OCI-LY3 (cell line): ENCODE measurements around the gene OGFR.

ENCODE experiments used
- EZH2phosphoT487 ChIP-seq: fragments of 200-600 bp; shearing (Covaris generic); IDR thresholded peaks from 2 replicates; pipeline ENCODE4 v1.6.1; 2018; ENCODE audit warnings: antibody characterized with exemption, mixed run types, low read depth
- TF ChIP-seq, protein P1 (sequence below): fragments of 200-600, 300-600 bp; sonication (generic); IDR thresholded peaks from 2 replicates; pipeline ENCODE4 v1.5.1; 2014; ENCODE audit warnings: antibody characterized with exemption, low read length, low read depth

DNA sequence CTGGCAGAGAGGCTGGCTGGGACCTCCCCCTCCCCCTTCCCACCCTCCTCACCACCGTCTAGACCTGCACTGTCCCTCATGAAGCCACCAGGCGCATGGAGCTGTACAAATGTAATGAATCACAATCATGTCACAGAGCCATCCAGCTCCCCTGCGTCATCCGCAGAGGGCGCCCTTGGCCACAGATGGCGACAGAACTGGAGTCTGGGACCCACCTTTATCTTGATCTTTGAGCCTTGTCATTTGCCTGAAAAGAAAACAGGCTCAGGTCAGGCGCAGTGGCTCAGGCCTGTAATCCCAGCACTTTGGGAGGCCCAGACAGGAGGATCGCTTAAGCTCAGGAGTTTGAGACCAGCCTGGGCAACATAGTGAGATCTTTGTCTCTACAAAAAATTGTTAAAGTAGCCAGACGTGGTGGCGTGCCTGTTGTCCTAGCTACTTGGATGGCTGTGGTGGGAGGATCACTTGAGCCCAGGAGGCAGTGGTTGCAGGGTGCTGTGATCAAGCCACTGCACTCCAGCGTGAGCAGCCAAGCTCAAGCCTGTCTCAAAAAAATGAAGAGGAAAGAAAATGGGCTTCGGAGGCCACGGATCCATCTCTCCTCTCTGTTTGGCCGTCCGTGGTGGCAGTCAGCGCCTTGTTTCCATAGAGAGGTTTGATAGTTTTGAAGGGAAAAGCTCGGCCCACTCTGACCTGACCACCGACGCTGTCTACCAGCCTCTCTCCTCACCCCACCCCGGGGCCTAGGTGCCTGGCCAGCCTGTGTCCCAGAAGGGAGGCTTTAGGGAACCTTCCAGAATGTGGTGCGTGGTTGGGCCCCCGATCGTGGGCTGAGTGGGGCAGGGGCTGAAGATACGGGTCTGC is 18.4 kb downstream of the OGFR start:
- TF ChIP-seq, protein P1, sequence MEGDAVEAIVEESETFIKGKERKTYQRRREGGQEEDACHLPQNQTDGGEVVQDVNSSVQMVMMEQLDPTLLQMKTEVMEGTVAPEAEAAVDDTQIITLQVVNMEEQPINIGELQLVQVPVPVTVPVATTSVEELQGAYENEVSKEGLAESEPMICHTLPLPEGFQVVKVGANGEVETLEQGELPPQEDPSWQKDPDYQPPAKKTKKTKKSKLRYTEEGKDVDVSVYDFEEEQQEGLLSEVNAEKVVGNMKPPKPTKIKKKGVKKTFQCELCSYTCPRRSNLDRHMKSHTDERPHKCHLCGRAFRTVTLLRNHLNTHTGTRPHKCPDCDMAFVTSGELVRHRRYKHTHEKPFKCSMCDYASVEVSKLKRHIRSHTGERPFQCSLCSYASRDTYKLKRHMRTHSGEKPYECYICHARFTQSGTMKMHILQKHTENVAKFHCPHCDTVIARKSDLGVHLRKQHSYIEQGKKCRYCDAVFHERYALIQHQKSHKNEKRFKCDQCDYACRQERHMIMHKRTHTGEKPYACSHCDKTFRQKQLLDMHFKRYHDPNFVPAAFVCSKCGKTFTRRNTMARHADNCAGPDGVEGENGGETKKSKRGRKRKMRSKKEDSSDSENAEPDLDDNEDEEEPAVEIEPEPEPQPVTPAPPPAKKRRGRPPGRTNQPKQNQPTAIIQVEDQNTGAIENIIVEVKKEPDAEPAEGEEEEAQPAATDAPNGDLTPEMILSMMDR = peak; percentile 93
- no peak for TF ChIP-seq EZH2phosphoT487
